ENCODE measurements around the gene SIDT1. TPM values are rescaled to one million over a fixed set of nuclear protein-coding genes. Genes with fewer than 3 reads are reported as not detected.

Gene SIDT1
- total RNA-seq, 1 experiment from 2014 or later = not detected

DNA sequence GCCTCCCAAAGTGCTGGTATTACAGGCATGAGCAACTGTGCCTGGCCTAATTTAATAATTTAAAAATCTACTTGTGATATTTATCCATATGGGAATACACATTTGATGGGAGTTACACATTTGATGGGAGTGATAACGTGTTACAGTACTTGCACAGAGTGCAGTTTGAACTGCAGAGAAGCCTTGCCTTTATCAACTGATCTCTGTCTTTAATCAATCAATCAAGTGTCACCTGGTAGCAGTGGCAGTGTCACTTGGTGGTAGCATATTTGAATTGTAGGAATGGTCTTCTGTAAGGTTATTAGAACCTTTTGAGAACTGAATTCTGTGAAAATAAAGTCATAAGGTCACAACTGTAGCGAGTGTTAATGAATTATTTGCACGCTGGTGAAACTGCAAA is 37.8 kb downstream of the SIDT1 start:
- Histone ChIP-seq H3K27me3 (ENCODE audit: control insufficient read depth, insufficient read depth, low read length) (peaks cover 39% of the 10 kb centered on the region), H3K27ac (ENCODE audit: low read length) (no peak overlapping the region), H3K4me3 (ENCODE audit: low read depth in 2 of 2, low read length in 2 of 2) (no peak overlapping the region), H3K9me3 (ENCODE audit: control insufficient read depth, insufficient read depth, low read depth, low read length) (no peaks in the 10 kb centered on the region), H3K4me1 (ENCODE audit: control insufficient read depth, insufficient read depth, low read length) (no peaks in the 10 kb centered on the region), H3K36me3 (ENCODE audit: control insufficient read depth, insufficient read depth, low read length) (no peaks in the 10 kb centered on the region)
- in situ Hi-C loops (cut with HindIII; ENCODE audit: low pct_unique_long_range_greater_than_20kb, low sequenced_read_pairs) (no loop called here), intact Hi-C loops (cut with micrococcal nuclease; ENCODE audit: unreplicated experiment) (no loop called here)
- ATAC-seq = no peak
- no peak for TF ChIP-seq POLR2AphosphoS5 (IDR thresholded peaks at IDR 0.05; ENCODE audit: low read depth, low read length)
- no peak for TF ChIP-seq SIN3A (IDR thresholded peaks at IDR 0.05; ENCODE audit: borderline replicate concordance, insufficient read depth, low read depth, low read length)
- TF ChIP-seq, protein P1, sequence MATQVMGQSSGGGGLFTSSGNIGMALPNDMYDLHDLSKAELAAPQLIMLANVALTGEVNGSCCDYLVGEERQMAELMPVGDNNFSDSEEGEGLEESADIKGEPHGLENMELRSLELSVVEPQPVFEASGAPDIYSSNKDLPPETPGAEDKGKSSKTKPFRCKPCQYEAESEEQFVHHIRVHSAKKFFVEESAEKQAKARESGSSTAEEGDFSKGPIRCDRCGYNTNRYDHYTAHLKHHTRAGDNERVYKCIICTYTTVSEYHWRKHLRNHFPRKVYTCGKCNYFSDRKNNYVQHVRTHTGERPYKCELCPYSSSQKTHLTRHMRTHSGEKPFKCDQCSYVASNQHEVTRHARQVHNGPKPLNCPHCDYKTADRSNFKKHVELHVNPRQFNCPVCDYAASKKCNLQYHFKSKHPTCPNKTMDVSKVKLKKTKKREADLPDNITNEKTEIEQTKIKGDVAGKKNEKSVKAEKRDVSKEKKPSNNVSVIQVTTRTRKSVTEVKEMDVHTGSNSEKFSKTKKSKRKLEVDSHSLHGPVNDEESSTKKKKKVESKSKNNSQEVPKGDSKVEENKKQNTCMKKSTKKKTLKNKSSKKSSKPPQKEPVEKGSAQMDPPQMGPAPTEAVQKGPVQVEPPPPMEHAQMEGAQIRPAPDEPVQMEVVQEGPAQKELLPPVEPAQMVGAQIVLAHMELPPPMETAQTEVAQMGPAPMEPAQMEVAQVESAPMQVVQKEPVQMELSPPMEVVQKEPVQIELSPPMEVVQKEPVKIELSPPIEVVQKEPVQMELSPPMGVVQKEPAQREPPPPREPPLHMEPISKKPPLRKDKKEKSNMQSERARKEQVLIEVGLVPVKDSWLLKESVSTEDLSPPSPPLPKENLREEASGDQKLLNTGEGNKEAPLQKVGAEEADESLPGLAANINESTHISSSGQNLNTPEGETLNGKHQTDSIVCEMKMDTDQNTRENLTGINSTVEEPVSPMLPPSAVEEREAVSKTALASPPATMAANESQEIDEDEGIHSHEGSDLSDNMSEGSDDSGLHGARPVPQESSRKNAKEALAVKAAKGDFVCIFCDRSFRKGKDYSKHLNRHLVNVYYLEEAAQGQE (IDR thresholded peaks at IDR 0.05; ENCODE audit: insufficient read depth in 1 of 2, low read depth in 2 of 2, low read length in 1 of 2) = no peak
- TF ChIP-seq TCF7L2 (IDR thresholded peaks at IDR 0.05; ENCODE audit: low read depth, low read length) = no peak
- TF ChIP-seq, protein P2, sequence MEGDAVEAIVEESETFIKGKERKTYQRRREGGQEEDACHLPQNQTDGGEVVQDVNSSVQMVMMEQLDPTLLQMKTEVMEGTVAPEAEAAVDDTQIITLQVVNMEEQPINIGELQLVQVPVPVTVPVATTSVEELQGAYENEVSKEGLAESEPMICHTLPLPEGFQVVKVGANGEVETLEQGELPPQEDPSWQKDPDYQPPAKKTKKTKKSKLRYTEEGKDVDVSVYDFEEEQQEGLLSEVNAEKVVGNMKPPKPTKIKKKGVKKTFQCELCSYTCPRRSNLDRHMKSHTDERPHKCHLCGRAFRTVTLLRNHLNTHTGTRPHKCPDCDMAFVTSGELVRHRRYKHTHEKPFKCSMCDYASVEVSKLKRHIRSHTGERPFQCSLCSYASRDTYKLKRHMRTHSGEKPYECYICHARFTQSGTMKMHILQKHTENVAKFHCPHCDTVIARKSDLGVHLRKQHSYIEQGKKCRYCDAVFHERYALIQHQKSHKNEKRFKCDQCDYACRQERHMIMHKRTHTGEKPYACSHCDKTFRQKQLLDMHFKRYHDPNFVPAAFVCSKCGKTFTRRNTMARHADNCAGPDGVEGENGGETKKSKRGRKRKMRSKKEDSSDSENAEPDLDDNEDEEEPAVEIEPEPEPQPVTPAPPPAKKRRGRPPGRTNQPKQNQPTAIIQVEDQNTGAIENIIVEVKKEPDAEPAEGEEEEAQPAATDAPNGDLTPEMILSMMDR (IDR thresholded peaks at IDR 0.05) = no peak
- POLR2A ChIA-PET = no interaction called here
- CTCF ChIA-PET = no interaction called here
- no peak for DNase-seq (ENCODE audit: low read depth, low spot score)
- no TSS peak for BruUV-seq (replicated peaks)

DNA sequence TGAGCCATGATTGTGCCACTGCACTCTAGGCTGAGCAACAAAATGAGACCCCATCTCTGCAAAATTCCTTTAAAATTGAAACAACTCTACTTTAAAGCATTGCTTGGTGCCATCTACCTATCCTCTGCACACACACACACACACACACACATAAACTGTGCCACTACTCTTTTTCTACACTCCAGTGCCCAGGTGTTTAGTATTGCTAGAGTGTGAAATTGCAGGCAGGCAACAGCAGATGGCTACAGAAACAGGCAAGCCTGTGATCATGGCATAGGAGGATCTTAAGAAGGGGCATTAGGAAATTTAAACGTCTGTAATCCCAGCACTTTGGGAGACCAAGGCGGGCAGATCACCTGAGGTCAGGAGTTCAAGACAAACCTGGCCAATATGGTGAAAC is 39.0 kb downstream of the SIDT1 start:
- H3K36me3 ChIP-seq (ENCODE audit: control insufficient read depth, insufficient read depth, low read length) = no peaks in the 10 kb centered on the region
- H3K9me3 ChIP-seq (ENCODE audit: control insufficient read depth, insufficient read depth, low read depth, low read length) = no peaks in the 10 kb centered on the region
- H3K4me1 ChIP-seq (ENCODE audit: control insufficient read depth, insufficient read depth, low read length) = no peaks in the 10 kb centered on the region
- TF ChIP-seq SIN3A (IDR thresholded peaks at IDR 0.05; ENCODE audit: borderline replicate concordance, insufficient read depth, low read depth, low read length) (no peak), TCF7L2 (IDR thresholded peaks at IDR 0.05; ENCODE audit: low read depth, low read length) (no peak), POLR2AphosphoS5 (IDR thresholded peaks at IDR 0.05; ENCODE audit: low read depth, low read length) (no peak)
- TF ChIP-seq, protein P1 (IDR thresholded peaks at IDR 0.05; ENCODE audit: insufficient read depth in 1 of 2, low read depth in 2 of 2, low read length in 1 of 2) = no peak
- TF ChIP-seq, protein P2 (IDR thresholded peaks at IDR 0.05) = no peak
- H3K27ac ChIP-seq (ENCODE audit: low read length) = no peak overlapping the region
- intact Hi-C loops (cut with micrococcal nuclease; ENCODE audit: unreplicated experiment) = no loop called here
- DNase-seq (ENCODE audit: low read depth, low spot score) (no peak), ATAC-seq (no peak)
- ChIA-PET CTCF (no interaction called here), POLR2A (interaction anchor here (0.6 kb wide), 1 partner anchor 127 kb away, joined by 3 read pairs; no protein-coding TSS in a partner anchor)
- H3K4me3 ChIP-seq (ENCODE audit: low read depth in 2 of 2, low read length in 2 of 2) = no peak overlapping the region
- peaks cover 34% of the 10 kb centered on the region for H3K27me3 ChIP-seq (ENCODE audit: control insufficient read depth, insufficient read depth, low read length)
- no TSS peak for BruUV-seq (replicated peaks)
- in situ Hi-C loops (cut with HindIII; ENCODE audit: low pct_unique_long_range_greater_than_20kb, low sequenced_read_pairs) = no loop called here
